HepG2 (cell line): Measurements from ENCODE around the gene TAMALIN. TPM values are rescaled to one million over a fixed set of nuclear protein-coding genes. Genes with fewer than 3 reads are reported as not detected.

Source experiments
- AGO1 ChIP-seq: fragments of 200-400 bp; formaldehyde crosslinking; IDR thresholded peaks from 2 replicates; pipeline ENCODE4 v1.6.1; 2017; ENCODE audit warnings: mild to moderate bottlenecking, low read depth, low read length, moderate library complexity; ENCODE audit not compliant: poor library complexity, severe bottlenecking
- CREB1 ChIP-seq, 2 experiments: fragments of 450-650 bp in 1 of 2; IDR thresholded peaks; 2 replicates each; pipeline ENCODE4 v1.6.1; 2016 to 2017; ENCODE audit warnings: control low read depth in 1 of 2, mild to moderate bottlenecking in 1 of 2, missing compliant biosample characterization in 1 of 2, missing genetic modification characterization in 1 of 2
- GATAD1 ChIP-seq: IDR thresholded peaks from 2 replicates; pipeline ENCODE4 v1.6.1; 2016; ENCODE audit warnings: missing genetic modification reagents, missing compliant biosample characterization
- HIVEP1 ChIP-seq: sonication (generic); formaldehyde crosslinking; IDR thresholded peaks from 2 replicates; pipeline ENCODE4 v1.4.0; 2020; ENCODE audit warnings: mild to moderate bottlenecking, missing genetic modification reagents
- IKZF1 ChIP-seq: fragments of 450-650 bp; IDR thresholded peaks from 2 replicates; pipeline ENCODE4 v1.7.1; 2016
- IRF1 ChIP-seq: sonication (generic); formaldehyde crosslinking; IDR thresholded peaks from 2 replicates; pipeline ENCODE4 v1.4.0; 2020; ENCODE audit warnings: low read depth, mild to moderate bottlenecking, missing genetic modification reagents
- KAT8 ChIP-seq: IDR thresholded peaks from 2 replicates; pipeline ENCODE4 v1.6.1; 2016; ENCODE audit warnings: missing genetic modification reagents, missing compliant biosample characterization
- KDM4B ChIP-seq: sonication (generic); formaldehyde crosslinking; IDR thresholded peaks from 2 replicates; pipeline ENCODE4 v1.4.0; 2020; ENCODE audit warnings: missing genetic modification reagents
- NFE2L2 ChIP-seq: fragments of 150-350 bp; IDR thresholded peaks from 2 replicates; pipeline ENCODE4 v1.6.1; 2014; ENCODE audit warnings: low read length
- NFIC ChIP-seq: IDR thresholded peaks from 2 replicates; pipeline ENCODE4 v1.6.1; 2012; ENCODE audit warnings: mild to moderate bottlenecking, low read length, inconsistent platforms
- RBM39 ChIP-seq: fragments of 200-400 bp; formaldehyde crosslinking; IDR thresholded peaks from one replicate; pipeline ENCODE4 v1.6.1; 2018; ENCODE audit warnings: antibody characterized with exemption, mild to moderate bottlenecking, low read depth, low read length; ENCODE audit not compliant: poor library complexity, severe bottlenecking
- SIX1 ChIP-seq: sonication (generic); formaldehyde crosslinking; IDR thresholded peaks from 2 replicates; pipeline ENCODE4 v1.4.0; 2020; ENCODE audit warnings: missing genetic modification reagents, borderline replicate concordance
- SRF ChIP-seq: IDR thresholded peaks from 2 replicates; pipeline ENCODE4 v1.6.1; 2011; ENCODE audit warnings: mild to moderate bottlenecking, low read depth, low read length, moderate library complexity
- TFAP4 ChIP-seq: sonication (generic); IDR thresholded peaks from 2 replicates; pipeline ENCODE4 v1.6.1; 2016; ENCODE audit warnings: low read depth, borderline replicate concordance
- TRAFD1 ChIP-seq: sonication (generic); formaldehyde crosslinking; IDR thresholded peaks from 2 replicates; pipeline ENCODE4 v1.5.1; 2020; ENCODE audit warnings: missing genetic modification reagents, mild to moderate bottlenecking, borderline replicate concordance
- ZBTB21 ChIP-seq: sonication (generic); formaldehyde crosslinking; IDR thresholded peaks from 2 replicates; pipeline ENCODE4 v1.4.0; 2020; ENCODE audit warnings: missing genetic modification reagents
- ZBTB26 ChIP-seq: IDR thresholded peaks from 2 replicates; pipeline ENCODE4 v1.6.1; 2016; ENCODE audit warnings: missing compliant biosample characterization, missing genetic modification reagents, borderline replicate concordance
- ZNF12 ChIP-seq: sonication (generic); formaldehyde crosslinking; IDR thresholded peaks from 2 replicates; pipeline ENCODE4 v1.5.0; 2020; ENCODE audit warnings: missing genetic modification reagents
- ZNF260 ChIP-seq: sonication (generic); formaldehyde crosslinking; IDR thresholded peaks from 2 replicates; pipeline ENCODE4 v1.4.0; 2020; ENCODE audit warnings: missing genetic modification reagents, low read depth, mild to moderate bottlenecking, borderline replicate concordance
- ZNF737 ChIP-seq: sonication (generic); formaldehyde crosslinking; IDR thresholded peaks from 2 replicates; pipeline ENCODE4 v1.5.0; 2020; ENCODE audit warnings: missing genetic modification reagents, mild to moderate bottlenecking, borderline replicate concordance
- ZNF749 ChIP-seq: sonication (generic); formaldehyde crosslinking; IDR thresholded peaks from 2 replicates; pipeline ENCODE4 v1.8.0; 2022; ENCODE audit warnings: mild to moderate bottlenecking, missing genetic modification reagents, moderate library complexity, borderline replicate concordance
- ZSCAN12 ChIP-seq: sonication (generic); formaldehyde crosslinking; IDR thresholded peaks from 2 replicates; pipeline ENCODE4 v1.9.0; 2021; ENCODE audit warnings: mild to moderate bottlenecking, missing genetic modification reagents
- polyA plus RNA-seq, 8 experiments: library from polyadenylated mRNA; depleted of rRNA in 3 of 8; stranded (reverse) in 7 of 8; unstranded in 1 of 8; fragments of >200 nt; fragmentation: Illumina TruSeq in 4 of 8; extraction: Trizol in 4 of 8; gene quantifications; 2 replicates each; pipeline versions ENCODE4 v1.2.1 to v1.2.3, GENCODE V29; 2011 to 2016; ENCODE audit warnings: low read depth in 4 of 8, missing spikeins in 1 of 8, mixed read lengths in 1 of 8; ENCODE audit not compliant: insufficient read depth in 1 of 8
- total RNA-seq, 5 experiments: library from RNA; depleted of rRNA; stranded (reverse); fragments of >200 nt; fragmentation: Illumina TruSeq; extraction: Trizol; gene quantifications; 2 replicates each; pipeline ENCODE4 v1.2.3, GENCODE V29; 2016; ENCODE audit warnings: low read depth in 1 of 5
- TF ChIP-seq, protein P1 (sequence below): sonication (generic); formaldehyde crosslinking; IDR thresholded peaks from 2 replicates; pipeline ENCODE4 v1.4.0; 2020; ENCODE audit warnings: missing genetic modification reagents

The TAMALIN gene
- total and polyA plus RNA-seq, 2 of the 13 experiments (the other 11 are each of a cell fraction or from before 2014, with no cell fraction given), result 2.9 to 10.9 TPM

DNA sequence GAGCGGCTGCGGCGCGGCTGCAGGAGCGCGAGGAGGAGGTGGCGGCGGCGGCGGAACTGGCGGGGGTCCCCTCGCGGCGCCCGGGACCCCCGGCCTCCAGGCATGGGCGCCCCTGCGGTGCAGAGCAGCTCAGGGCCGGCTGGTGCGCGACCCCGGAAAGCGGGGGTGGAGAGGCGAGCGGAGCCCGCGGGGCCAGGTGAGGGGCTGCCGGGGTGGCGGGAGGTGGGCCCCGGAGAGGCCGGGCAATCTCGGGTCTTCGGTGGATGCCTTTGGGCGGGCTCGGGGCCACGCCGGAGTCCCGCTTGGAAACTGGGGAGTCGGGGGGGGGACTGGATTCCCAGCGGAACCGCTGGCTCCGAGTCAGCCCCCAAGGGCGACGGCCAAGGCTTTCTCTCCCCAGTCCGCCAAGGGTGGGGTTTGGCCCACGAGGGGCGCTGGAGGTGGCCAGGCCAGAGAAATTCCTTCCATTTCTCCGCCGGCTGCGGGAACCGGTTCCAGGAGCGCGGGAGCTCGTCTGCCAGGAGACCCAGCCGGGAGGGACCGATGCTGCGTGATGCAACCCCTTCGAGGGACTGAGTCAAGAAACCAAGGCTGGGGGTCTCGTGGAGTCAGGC is 30.6 kb downstream of the TAMALIN start (continued):
- TF ChIP-seq TFAP4 (no peak), NFE2L2 (no peak), KAT8 (CRISPR knock-in tag) (no peak), SRF (no peak), CREB1 (IDR thresholded peaks at IDR 0.05) (no peak), CREB1 (CRISPR knock-in tag; IDR thresholded peaks at IDR 0.05) (no peak), RBM39 (peak; percentile 29), AGO1 (peak; percentile 61), IRF1 (CRISPR knock-in tag) (no peak), GATAD1 (CRISPR knock-in tag) (no peak), ZBTB26 (CRISPR knock-in tag) (no peak), SIX1 (CRISPR knock-in tag) (no peak), ZBTB21 (CRISPR knock-in tag) (no peak), ZNF749 (no peak), ZNF260 (CRISPR knock-in tag) (no peak), IKZF1 (no peak), ZNF737 (CRISPR knock-in tag) (no peak), TRAFD1 (no peak), KDM4B (CRISPR knock-in tag) (no peak), ZSCAN12 (CRISPR knock-in tag) (no peak), HIVEP1 (CRISPR knock-in tag) (0 out of 2 replicates have a peak, but pooled peaks have one; percentile 44), NFIC (no peak), ZNF12 (CRISPR knock-in tag) (no peak)
- TF ChIP-seq, protein P1, sequence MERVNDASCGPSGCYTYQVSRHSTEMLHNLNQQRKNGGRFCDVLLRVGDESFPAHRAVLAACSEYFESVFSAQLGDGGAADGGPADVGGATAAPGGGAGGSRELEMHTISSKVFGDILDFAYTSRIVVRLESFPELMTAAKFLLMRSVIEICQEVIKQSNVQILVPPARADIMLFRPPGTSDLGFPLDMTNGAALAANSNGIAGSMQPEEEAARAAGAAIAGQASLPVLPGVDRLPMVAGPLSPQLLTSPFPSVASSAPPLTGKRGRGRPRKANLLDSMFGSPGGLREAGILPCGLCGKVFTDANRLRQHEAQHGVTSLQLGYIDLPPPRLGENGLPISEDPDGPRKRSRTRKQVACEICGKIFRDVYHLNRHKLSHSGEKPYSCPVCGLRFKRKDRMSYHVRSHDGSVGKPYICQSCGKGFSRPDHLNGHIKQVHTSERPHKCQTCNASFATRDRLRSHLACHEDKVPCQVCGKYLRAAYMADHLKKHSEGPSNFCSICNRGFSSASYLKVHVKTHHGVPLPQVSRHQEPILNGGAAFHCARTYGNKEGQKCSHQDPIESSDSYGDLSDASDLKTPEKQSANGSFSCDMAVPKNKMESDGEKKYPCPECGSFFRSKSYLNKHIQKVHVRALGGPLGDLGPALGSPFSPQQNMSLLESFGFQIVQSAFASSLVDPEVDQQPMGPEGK (CRISPR knock-in tag), result peak; percentile 51
